Upper lobe of right lung (tissue), 1 donor: ENCODE results near the gene CACNA1A. TPM values are rescaled to one million over a fixed set of nuclear protein-coding genes. Genes with fewer than 3 reads are reported as not detected.

ENCODE experiments used
- ATAC-seq: fragments of 200-7000 bp; cut with Tn5 transposase; one replicate; pipeline ENCODE4 v1.9.1; 2020; ENCODE audit warnings: mild to moderate bottlenecking, moderate library complexity
- DNase-seq: peaks from one replicate; pipeline ENCODE4 v3.0.0-alpha.2; 2020
- H3K27ac ChIP-seq: fragments of 200-600 bp; one replicate; pipeline ENCODE4 v1.8.0; 2022
- H3K27me3 ChIP-seq: fragments of 200-600 bp; one replicate; pipeline ENCODE4 v1.8.0; 2022; ENCODE audit warnings: mild to moderate bottlenecking
- H3K36me3 ChIP-seq: fragments of 200-600 bp; one replicate; pipeline ENCODE4 v1.8.0; 2022
- H3K4me1 ChIP-seq: fragments of 200-600 bp; one replicate; pipeline ENCODE4 v1.8.0; 2022
- H3K4me3 ChIP-seq: fragments of 200-600 bp; one replicate; pipeline ENCODE4 v1.8.0; 2022; ENCODE audit warnings: mild to moderate bottlenecking
- H3K9me3 ChIP-seq: fragments of 200-600 bp; one replicate; pipeline ENCODE4 v1.8.0; 2022
- intact Hi-C: fragments of 100-400 bp; cut with DNase I; formaldehyde crosslinking; loops from one replicate; pipeline ENCODE4 v1.11.0; 2022
- total RNA-seq: library from RNA; stranded (reverse); fragmentation: NEBNext Ultra II Directional; extraction: Animal tissue kit (Norgen Biotek cat#: 25700); gene quantifications from one replicate; pipeline ENCODE4 v1.2.1, GENCODE V29; 2021
- TF ChIP-seq, protein P1 (sequence below): fragments of 200-600 bp; IDR thresholded peaks from one replicate; pipeline ENCODE4 v1.8.0; 2022; ENCODE audit warnings: antibody characterized with exemption
- donor health status: DM: no; HTN: yes; CAD: no; lungs with severe emphysema.

The CACNA1A gene
- total RNA-seq, 1 donor from 2014 or later, result 0.26 TPM

DNA sequence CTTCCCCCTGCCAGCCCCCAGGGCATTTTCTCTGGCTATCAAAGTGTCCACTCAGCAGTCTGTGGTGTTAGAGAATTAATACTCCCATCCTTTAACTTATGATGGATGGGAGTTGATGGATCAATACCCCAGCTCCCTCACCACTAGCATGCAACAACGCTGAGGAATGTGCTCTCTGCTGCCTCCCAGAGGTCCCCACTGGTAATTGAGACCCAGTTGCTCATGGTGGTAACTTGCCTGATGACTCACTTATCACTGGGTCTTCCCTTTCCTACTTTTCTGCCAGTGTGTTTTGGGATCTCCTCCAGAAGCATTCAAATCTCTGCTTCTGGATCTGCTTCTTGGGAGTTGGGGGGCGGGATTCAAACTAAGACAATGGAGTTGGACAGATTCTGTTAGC lies 20.3 kb upstream of the CACNA1A start:
- Histone ChIP-seq H3K4me1 (no peaks in the 10 kb centered on the region), H3K4me3 (no peak overlapping the region), H3K36me3 (no peaks in the 10 kb centered on the region), H3K27me3 (peaks cover 15% of the 10 kb centered on the region), H3K27ac (no peak overlapping the region), H3K9me3 (no peaks in the 10 kb centered on the region)
- intact Hi-C loops, result no loop called here
- no peak for DNase-seq
- TF ChIP-seq, protein P1, sequence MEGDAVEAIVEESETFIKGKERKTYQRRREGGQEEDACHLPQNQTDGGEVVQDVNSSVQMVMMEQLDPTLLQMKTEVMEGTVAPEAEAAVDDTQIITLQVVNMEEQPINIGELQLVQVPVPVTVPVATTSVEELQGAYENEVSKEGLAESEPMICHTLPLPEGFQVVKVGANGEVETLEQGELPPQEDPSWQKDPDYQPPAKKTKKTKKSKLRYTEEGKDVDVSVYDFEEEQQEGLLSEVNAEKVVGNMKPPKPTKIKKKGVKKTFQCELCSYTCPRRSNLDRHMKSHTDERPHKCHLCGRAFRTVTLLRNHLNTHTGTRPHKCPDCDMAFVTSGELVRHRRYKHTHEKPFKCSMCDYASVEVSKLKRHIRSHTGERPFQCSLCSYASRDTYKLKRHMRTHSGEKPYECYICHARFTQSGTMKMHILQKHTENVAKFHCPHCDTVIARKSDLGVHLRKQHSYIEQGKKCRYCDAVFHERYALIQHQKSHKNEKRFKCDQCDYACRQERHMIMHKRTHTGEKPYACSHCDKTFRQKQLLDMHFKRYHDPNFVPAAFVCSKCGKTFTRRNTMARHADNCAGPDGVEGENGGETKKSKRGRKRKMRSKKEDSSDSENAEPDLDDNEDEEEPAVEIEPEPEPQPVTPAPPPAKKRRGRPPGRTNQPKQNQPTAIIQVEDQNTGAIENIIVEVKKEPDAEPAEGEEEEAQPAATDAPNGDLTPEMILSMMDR, result peak; percentile 12
- peak; percentile 53 for ATAC-seq

DNA sequence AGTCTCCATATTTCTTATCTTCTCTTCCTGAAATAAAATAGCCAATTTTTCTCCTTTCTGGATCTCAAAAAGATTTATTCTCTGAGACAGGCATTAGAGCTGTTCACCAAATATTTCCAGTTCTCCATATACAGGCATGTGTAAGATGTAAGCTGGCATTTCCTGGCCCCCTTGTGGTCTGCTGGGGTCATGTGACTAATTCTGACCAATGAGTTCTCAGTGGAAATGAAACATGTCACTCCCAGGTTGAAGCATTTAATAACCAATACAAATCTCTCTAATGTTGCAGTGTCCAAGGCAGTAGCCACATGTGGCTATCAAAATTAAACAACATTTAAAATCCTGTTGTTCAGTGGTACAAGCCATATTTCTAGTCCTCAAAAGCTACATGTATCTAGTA lies 14.8 kb upstream of the CACNA1A start:
- Histone ChIP-seq H3K27me3 (peaks cover 4% of the 10 kb centered on the region), H3K27ac (no peak overlapping the region), H3K9me3 (peaks cover 4% of the 10 kb centered on the region), H3K36me3 (no peaks in the 10 kb centered on the region), H3K4me3 (no peak overlapping the region), H3K4me1 (no peaks in the 10 kb centered on the region)
- no peak for ATAC-seq
- intact Hi-C loops, result no loop called here
- TF ChIP-seq, protein P1, result no peak
- no peak for DNase-seq

DNA sequence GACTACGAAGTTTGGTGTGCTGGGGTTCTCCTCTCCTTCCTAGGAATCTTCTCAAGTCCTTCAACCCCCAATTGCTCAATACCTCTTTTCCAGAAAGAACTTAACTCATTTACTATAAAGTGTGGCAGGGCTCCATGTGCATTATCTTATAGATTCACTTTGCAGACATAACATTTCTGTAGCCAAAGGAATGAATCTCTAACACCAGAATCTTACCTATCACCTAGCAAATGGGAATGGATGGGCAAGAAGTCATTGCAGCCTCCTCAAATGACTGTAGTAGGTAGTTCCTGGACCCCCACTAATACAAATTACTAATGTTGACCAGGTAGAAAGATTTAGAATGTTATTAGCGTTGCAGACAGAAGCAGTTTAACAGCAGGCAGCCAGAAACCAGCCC lies 5.7 kb upstream of the CACNA1A start:
- no peaks in the 10 kb centered on the region for H3K9me3 ChIP-seq
- DNase-seq (no peak), ATAC-seq (no peak)
- H3K27me3 ChIP-seq, result peaks cover 51% of the 10 kb centered on the region
- TF ChIP-seq, protein P1, result no peak
- no peak overlapping the region for H3K27ac ChIP-seq
- H3K4me1 ChIP-seq, result no peaks in the 10 kb centered on the region
- intact Hi-C loops, result no loop called here
- H3K36me3 ChIP-seq, result no peaks in the 10 kb centered on the region
- no peak overlapping the region for H3K4me3 ChIP-seq

DNA sequence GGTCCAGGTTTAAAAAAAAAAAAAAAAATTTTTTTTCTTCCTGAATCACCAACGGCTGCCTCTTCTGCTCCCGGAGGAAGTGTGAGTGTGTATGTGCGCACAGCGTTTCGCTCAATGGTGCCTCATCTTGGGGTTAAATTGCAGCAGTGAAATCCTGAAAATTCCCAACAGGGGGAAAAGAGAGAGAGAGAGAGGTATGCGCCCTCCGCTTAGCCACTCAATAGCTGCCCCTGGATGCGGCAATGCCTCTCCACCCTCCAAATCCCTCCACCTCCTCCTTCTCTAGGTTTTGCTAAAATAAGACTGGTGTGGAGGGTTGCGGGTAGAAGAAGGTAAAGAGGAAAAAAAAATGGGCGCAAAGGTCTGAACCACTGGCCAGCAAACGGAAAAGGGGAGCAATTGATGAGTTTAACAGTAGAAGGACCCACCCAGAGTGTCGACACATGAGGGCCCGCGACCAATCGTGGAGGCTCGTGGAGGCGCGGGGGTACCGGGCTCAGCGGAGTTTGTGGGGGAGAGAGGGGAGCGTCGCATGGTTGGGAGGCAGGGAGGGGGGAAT lies 853 bp upstream of the CACNA1A start:
- TF ChIP-seq, protein P1, result no peak
- Histone ChIP-seq H3K36me3 (no peaks in the 10 kb centered on the region), H3K27ac (no peak overlapping the region), H3K9me3 (no peaks in the 10 kb centered on the region), H3K4me3 (no peak overlapping the region), H3K4me1 (no peaks in the 10 kb centered on the region), H3K27me3 (peaks cover 77% of the 10 kb centered on the region)
- DNase-seq (no peak), ATAC-seq (no peak)
- intact Hi-C loops, result no loop called here

DNA sequence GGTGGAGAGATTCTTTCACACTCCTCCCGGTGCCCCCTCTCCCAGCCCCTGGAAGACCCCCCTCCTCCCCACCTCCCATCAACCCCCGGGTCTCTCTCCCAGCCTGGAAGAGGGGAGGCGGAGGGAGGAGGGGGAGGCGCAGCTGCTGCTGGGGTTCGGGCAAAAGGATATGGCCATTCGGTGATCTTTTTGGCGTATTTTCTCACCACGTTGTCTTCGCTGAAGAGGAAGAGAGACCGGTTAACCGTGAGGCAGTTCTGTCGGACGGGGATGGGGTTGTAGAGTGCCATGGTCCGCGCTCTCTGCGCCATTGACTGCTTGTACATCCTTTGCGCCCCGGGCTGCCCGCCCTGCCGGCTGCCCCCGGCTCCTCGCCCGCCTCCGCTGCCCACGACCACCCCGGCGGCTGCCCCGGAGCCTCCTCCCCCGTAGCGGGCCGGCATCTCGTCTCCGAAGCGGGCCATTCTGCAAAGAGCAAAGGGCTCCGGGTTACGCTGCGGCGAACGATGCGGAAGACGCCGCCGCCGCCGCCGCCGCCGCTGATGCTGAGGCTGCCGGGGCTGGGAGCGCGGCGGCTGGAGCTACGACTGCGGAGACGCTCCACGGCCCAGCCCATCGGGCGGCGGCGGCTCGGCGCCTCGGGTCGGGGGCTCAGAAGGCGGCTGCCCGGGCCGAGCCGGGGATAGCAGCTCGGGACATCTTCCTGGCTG lies 363 bp downstream of the CACNA1A start:
- H3K36me3 ChIP-seq, result no peaks in the 10 kb centered on the region
- no peaks in the 10 kb centered on the region for H3K4me1 ChIP-seq
- H3K9me3 ChIP-seq, result no peaks in the 10 kb centered on the region
- no peak overlapping the region for H3K27ac ChIP-seq
- ATAC-seq, result no peak
- TF ChIP-seq, protein P1, result no peak
- DNase-seq, result no peak
- intact Hi-C loops, result no loop called here
- peak overlapping the region; percentile 19 for H3K4me3 ChIP-seq
- H3K27me3 ChIP-seq, result peaks cover 80% of the 10 kb centered on the region
